ENCODE data around the gene GLYATL1B.
"Not testable (repeated sequence)": the region's sequence is repeated elsewhere in the genome, so short reads cannot be mapped to it uniquely, and the experiment has no call there.

The GLYATL1B gene

GRCh38 chr11:59086007-59086406 lies at the start of gene GLYATL1B:
Gene GLYATL1B (plus strand): TSS chr11:59086307. CDS start chr11:59086307, 0 bp downstream.
- H2AFZ ChIP-seq (ENCODE audit: low read depth, low read length); H3K4me1 ChIP-seq (ENCODE audit: insufficient read depth, low read length); H3K9me3 ChIP-seq (ENCODE audit: low read length): not testable (repeated sequence)

GRCh38 chr11:59036542-59036941 lies 49.6 kb upstream of the GLYATL1B start:
- H3K27me3 ChIP-seq (ENCODE audit: insufficient read depth, low read length); H2AFZ ChIP-seq (ENCODE audit: low read depth, low read length); H3K9me3 ChIP-seq (ENCODE audit: low read length); H3K4me3 ChIP-seq (ENCODE audit: low read length); H3K36me3 ChIP-seq (ENCODE audit: insufficient read depth, low read length); H3K4me1 ChIP-seq (ENCODE audit: insufficient read depth, low read length): not testable (repeated sequence)

More at GRCh38 chr11:59086007-59086406, at the start of gene GLYATL1B:
- not testable (repeated sequence) for H3K27me3 ChIP-seq (ENCODE audit: insufficient read depth, low read length); H3K4me3 ChIP-seq (ENCODE audit: low read length); H3K36me3 ChIP-seq (ENCODE audit: insufficient read depth, low read length)

GRCh38 chr11:59037434-59037833 lies 48.7 kb upstream of the GLYATL1B start:
- not testable (repeated sequence) for H3K9me3 ChIP-seq (ENCODE audit: low read length); H3K4me3 ChIP-seq (ENCODE audit: low read length); H3K27me3 ChIP-seq (ENCODE audit: insufficient read depth, low read length); H2AFZ ChIP-seq (ENCODE audit: low read depth, low read length); H3K4me1 ChIP-seq (ENCODE audit: insufficient read depth, low read length); H3K36me3 ChIP-seq (ENCODE audit: insufficient read depth, low read length)

- Histone ChIP-seq H2AFZ (ENCODE audit: low read depth, low read length) (no peak overlapping the region), H3K4me1 (ENCODE audit: insufficient read depth, low read length) (no peaks in the 10 kb centered on the region), H3K4me3 (ENCODE audit: low read length) (no peak overlapping the region), H3K36me3 (ENCODE audit: insufficient read depth, low read length) (no peaks in the 10 kb centered on the region), H3K9me3 (ENCODE audit: low read length) (no peaks in the 10 kb centered on the region), H3K27me3 (ENCODE audit: insufficient read depth, low read length) (no peaks in the 10 kb centered on the region)
These were observed 45.5 kb upstream of the GLYATL1B start for GRCh38 chr11:59040607-59041006.

- not testable (repeated sequence) for H3K27me3 ChIP-seq (ENCODE audit: insufficient read depth, low read length); H3K36me3 ChIP-seq (ENCODE audit: insufficient read depth, low read length); H3K9me3 ChIP-seq (ENCODE audit: low read length); H3K4me3 ChIP-seq (ENCODE audit: low read length); H2AFZ ChIP-seq (ENCODE audit: low read depth, low read length); H3K4me1 ChIP-seq (ENCODE audit: insufficient read depth, low read length)
These were observed 34.7 kb upstream of the GLYATL1B start for GRCh38 chr11:59051383-59051782.

GRCh38 chr11:59052355-59052754 lies 33.8 kb upstream of the GLYATL1B start:
- not testable (repeated sequence) for H3K27me3 ChIP-seq (ENCODE audit: insufficient read depth, low read length); H3K36me3 ChIP-seq (ENCODE audit: insufficient read depth, low read length); H3K4me3 ChIP-seq (ENCODE audit: low read length); H2AFZ ChIP-seq (ENCODE audit: low read depth, low read length); H3K9me3 ChIP-seq (ENCODE audit: low read length); H3K4me1 ChIP-seq (ENCODE audit: insufficient read depth, low read length)

GRCh38 chr11:59053387-59053786 lies 32.7 kb upstream of the GLYATL1B start:
- Histone ChIP-seq H3K9me3 (ENCODE audit: low read length) (no peaks in the 10 kb centered on the region), H3K4me1 (ENCODE audit: insufficient read depth, low read length) (no peaks in the 10 kb centered on the region), H2AFZ (ENCODE audit: low read depth, low read length) (no peak overlapping the region), H3K27me3 (ENCODE audit: insufficient read depth, low read length) (peaks cover 4% of the 10 kb centered on the region), H3K4me3 (ENCODE audit: low read length) (no peak overlapping the region), H3K36me3 (ENCODE audit: insufficient read depth, low read length) (no peaks in the 10 kb centered on the region)

- H3K9me3 ChIP-seq (ENCODE audit: low read length); H3K4me1 ChIP-seq (ENCODE audit: insufficient read depth, low read length); H3K27me3 ChIP-seq (ENCODE audit: insufficient read depth, low read length); H3K36me3 ChIP-seq (ENCODE audit: insufficient read depth, low read length): not testable (repeated sequence)
- Histone ChIP-seq H3K4me3 (ENCODE audit: low read length) (peak overlapping the region; percentile 43), H2AFZ (ENCODE audit: low read depth, low read length) (peak overlapping the region; percentile 50)
These were observed 27.7 kb upstream of the GLYATL1B start for GRCh38 chr11:59058120-59059033.

GRCh38 chr11:59060096-59060495 lies 26.0 kb upstream of the GLYATL1B start:
- not testable (repeated sequence) for H3K36me3 ChIP-seq (ENCODE audit: insufficient read depth, low read length); H3K4me1 ChIP-seq (ENCODE audit: insufficient read depth, low read length); H2AFZ ChIP-seq (ENCODE audit: low read depth, low read length); H3K9me3 ChIP-seq (ENCODE audit: low read length); H3K4me3 ChIP-seq (ENCODE audit: low read length)
- H3K27me3 ChIP-seq (ENCODE audit: insufficient read depth, low read length): peaks cover 13% of the 10 kb centered on the region

- Histone ChIP-seq H3K36me3 (ENCODE audit: insufficient read depth, low read length) (no peaks in the 10 kb centered on the region), H3K27me3 (ENCODE audit: insufficient read depth, low read length) (peaks cover 9% of the 10 kb centered on the region), H3K4me3 (ENCODE audit: low read length) (peak overlapping the region; percentile 38), H3K4me1 (ENCODE audit: insufficient read depth, low read length) (no peaks in the 10 kb centered on the region), H3K9me3 (ENCODE audit: low read length) (no peaks in the 10 kb centered on the region), H2AFZ (ENCODE audit: low read depth, low read length) (no peak overlapping the region)
These were observed 23.2 kb upstream of the GLYATL1B start for GRCh38 chr11:59062602-59063529.

GRCh38 chr11:59063996-59064727 lies 21.9 kb upstream of the GLYATL1B start:
- not testable (repeated sequence) for H3K36me3 ChIP-seq (ENCODE audit: insufficient read depth, low read length); H3K4me3 ChIP-seq (ENCODE audit: low read length); H3K27me3 ChIP-seq (ENCODE audit: insufficient read depth, low read length); H3K9me3 ChIP-seq (ENCODE audit: low read length); H2AFZ ChIP-seq (ENCODE audit: low read depth, low read length); H3K4me1 ChIP-seq (ENCODE audit: insufficient read depth, low read length)

- Histone ChIP-seq H2AFZ (ENCODE audit: low read depth, low read length) (no peak overlapping the region), H3K36me3 (ENCODE audit: insufficient read depth, low read length) (no peaks in the 10 kb centered on the region), H3K4me3 (ENCODE audit: low read length) (no peak overlapping the region), H3K27me3 (ENCODE audit: insufficient read depth, low read length) (peaks cover 7% of the 10 kb centered on the region), H3K4me1 (ENCODE audit: insufficient read depth, low read length) (no peaks in the 10 kb centered on the region), H3K9me3 (ENCODE audit: low read length) (no peaks in the 10 kb centered on the region)
These were observed 17.0 kb upstream of the GLYATL1B start for GRCh38 chr11:59069087-59069486.
